Mesendoderm (in vitro differentiated cells): Measurements from ENCODE around the gene APOL1.
"Not testable (repeated sequence)": the region's sequence is repeated elsewhere in the genome, so short reads cannot be mapped to it uniquely, and the experiment has no call there.

ENCODE experiments used
- DNase-seq: peaks from one replicate; pipeline ENCODE4 v3.0.0; 2013
- H2AK5ac ChIP-seq: 2 replicates; pipeline ENCODE4 v1.6.1; 2013; ENCODE audit warnings: low read length, inconsistent platforms
- H2BK120ac ChIP-seq: 2 replicates; pipeline ENCODE4 v1.6.1; 2013; ENCODE audit warnings: low read depth, mild to moderate bottlenecking, low read length, moderate library complexity, mixed read lengths
- H2BK15ac ChIP-seq: replicated peaks from 2 replicates; pipeline ENCODE4 v1.6.1; 2013; ENCODE audit warnings: low read depth, mild to moderate bottlenecking, moderate library complexity
- H2BK5ac ChIP-seq: 2 replicates; pipeline ENCODE4 v1.6.1; 2013; ENCODE audit warnings: low read length, inconsistent platforms
- H3K18ac ChIP-seq: 2 replicates; pipeline ENCODE4 v1.6.1; 2013; ENCODE audit warnings: mild to moderate bottlenecking, low read length, mixed read lengths
- H3K23ac ChIP-seq: one replicate; pipeline ENCODE4 v1.6.1; 2013; ENCODE audit warnings: low read length
- H3K27ac ChIP-seq: 2 replicates; pipeline ENCODE4 v1.5.1; 2013; ENCODE audit warnings: low read depth, mild to moderate bottlenecking, inconsistent platforms, low read length, moderate library complexity
- H3K27me3 ChIP-seq: 2 replicates; pipeline ENCODE4 v1.6.1; 2013; ENCODE audit warnings: low read length, control low read depth, mild to moderate bottlenecking, inconsistent platforms; ENCODE audit not compliant: insufficient read depth, poor library complexity
- H3K36me3 ChIP-seq: 2 replicates; pipeline ENCODE4 v1.6.1; 2013; ENCODE audit warnings: low read length, inconsistent platforms; ENCODE audit not compliant: control insufficient read depth, insufficient read depth
- H3K4ac ChIP-seq: one replicate; pipeline ENCODE4 v1.6.1; 2013; ENCODE audit warnings: low read depth, mild to moderate bottlenecking, low read length, moderate library complexity
- H3K4me1 ChIP-seq: 2 replicates; pipeline ENCODE4 v1.6.1; 2013; ENCODE audit warnings: low read depth, low read length, inconsistent platforms; ENCODE audit not compliant: control insufficient read depth
- H3K4me2 ChIP-seq: 2 replicates; pipeline ENCODE4 v1.6.1; 2013; ENCODE audit warnings: low read length
- H3K4me3 ChIP-seq: 2 replicates; pipeline ENCODE4 v1.5.1; 2013; ENCODE audit warnings: mild to moderate bottlenecking, low read length
- H3K56ac ChIP-seq: one replicate; pipeline ENCODE4 v1.6.1; 2013; ENCODE audit warnings: low read length
- H3K79me1 ChIP-seq: 2 replicates; pipeline ENCODE4 v1.6.1; 2013; ENCODE audit warnings: low read length, inconsistent platforms
- H3K79me2 ChIP-seq: 2 replicates; pipeline ENCODE4 v1.6.1; 2013; ENCODE audit warnings: mild to moderate bottlenecking, low read length; ENCODE audit not compliant: control insufficient read depth, insufficient read depth
- H3K9ac ChIP-seq: 2 replicates; pipeline ENCODE4 v1.6.1; 2013; ENCODE audit warnings: low read length, inconsistent platforms
- H4K5ac ChIP-seq: one replicate; pipeline ENCODE4 v1.6.1; 2013; ENCODE audit warnings: low read length
- H4K8ac ChIP-seq: one replicate; pipeline ENCODE4 v1.6.1; 2013; ENCODE audit warnings: low read depth, mild to moderate bottlenecking, control low read depth, low read length, moderate library complexity
- WGBS: extraction: QIAGEN DNeasy Blood & Tissue Kit; methylation state at CpG from one replicate; pipeline ENCODE4 v1.1.7; 2013; ENCODE audit warnings: low lambda C conversion rate, missing lambda C conversion rate; ENCODE audit not compliant: insufficient coverage; ENCODE audit errors: extremely low coverage; 5-methylcytosine and 5-hydroxymethylcytosine counted together

Gene APOL1

DNA sequence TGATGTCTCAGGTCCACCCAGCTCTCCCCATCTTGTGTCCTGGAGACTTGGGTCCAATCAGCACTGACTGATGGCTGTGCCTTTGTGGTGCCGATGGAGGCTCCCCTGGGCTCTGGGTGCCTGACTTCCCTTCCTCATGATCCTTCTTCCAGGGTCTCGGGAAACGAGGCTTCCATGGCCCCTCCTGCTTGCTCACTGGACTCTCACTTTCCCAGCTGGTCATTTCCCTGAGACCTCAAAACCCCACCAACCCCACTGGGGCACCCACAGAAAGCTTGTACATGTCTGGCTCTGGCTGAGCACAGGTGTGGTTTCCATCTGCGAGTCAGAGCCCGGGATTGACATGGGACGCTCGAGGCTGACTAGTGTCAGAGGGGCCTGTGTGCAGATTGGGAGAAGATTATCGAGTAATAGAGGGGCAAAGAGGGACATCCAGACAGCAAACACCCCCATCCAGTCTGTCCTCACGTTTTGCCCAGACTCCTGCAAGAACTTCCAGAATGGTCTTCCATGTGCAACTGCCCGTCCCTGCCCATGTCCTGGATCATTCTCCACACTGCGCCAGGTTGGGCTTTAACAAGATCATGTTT, 15.1 kb downstream of the APOL1 start:
- Histone ChIP-seq H4K8ac (no peak overlapping the region), H4K5ac (no peak overlapping the region), H3K4ac (no peak overlapping the region), H3K27ac (no peak overlapping the region), H3K4me1 (no peaks in the 10 kb centered on the region), H3K18ac (no peak overlapping the region), H3K27me3 (no peaks in the 10 kb centered on the region), H2BK15ac (no peak overlapping the region), H3K4me2 (no peak overlapping the region), H3K36me3 (no peaks in the 10 kb centered on the region), H3K9ac (no peak overlapping the region), H3K79me1 (no peaks in the 10 kb centered on the region), H3K23ac (no peak overlapping the region), H2BK5ac (no peak overlapping the region), H3K56ac (no peak overlapping the region), H3K79me2 (no peaks in the 10 kb centered on the region), H2BK120ac (no peak overlapping the region), H3K4me3 (no peak overlapping the region), H2AK5ac (no peak overlapping the region)
- no CpG with 5 or more reads among the region's 11 CpGs for WGBS
- no peak for DNase-seq

DNA sequence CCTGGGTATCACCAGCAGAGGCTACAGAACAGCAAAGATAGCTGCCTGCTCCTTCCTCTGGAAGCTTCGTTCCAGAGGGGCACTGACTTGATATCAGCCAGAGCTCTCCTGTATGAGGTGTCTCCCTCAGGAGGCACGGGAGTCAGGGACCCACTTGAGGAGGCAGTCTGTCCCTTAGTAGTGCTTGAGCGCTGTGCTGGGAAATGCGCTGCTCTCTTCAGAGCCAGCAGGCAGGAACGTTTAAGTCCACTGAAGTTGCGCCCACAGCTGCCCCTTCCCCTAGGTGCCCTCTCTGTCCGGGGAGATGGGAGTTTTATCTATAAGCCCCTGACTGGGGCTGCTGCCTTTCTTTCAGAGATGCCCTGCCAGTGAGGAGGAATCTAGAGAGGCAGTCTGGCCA, 18.3 kb downstream of the APOL1 start:
- not testable (repeated sequence) for H4K8ac ChIP-seq, H3K27ac ChIP-seq
- WGBS = no CpG with 5 or more reads among the region's 7 CpGs

DNA sequence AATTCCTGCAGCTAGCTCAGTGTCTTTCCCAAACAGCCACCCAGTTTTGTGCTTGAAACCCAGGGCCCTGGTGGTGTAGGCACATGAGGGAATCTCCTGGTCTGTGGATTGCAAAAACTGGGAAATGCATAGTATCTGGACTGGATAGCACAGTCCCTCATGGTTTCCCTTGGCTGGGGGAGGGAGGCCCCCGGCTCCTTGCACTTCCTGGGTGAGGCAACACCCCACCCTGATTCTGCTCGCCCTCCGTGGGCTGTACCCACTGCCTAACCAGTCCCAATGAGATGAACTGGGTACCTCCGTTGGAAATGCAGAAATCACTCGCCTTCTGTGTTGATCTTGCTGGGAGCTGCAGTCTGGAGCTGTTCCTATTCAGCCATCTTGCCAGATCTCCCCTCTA, 19.0 kb downstream of the APOL1 start:
- not testable (repeated sequence) for H3K4me1 ChIP-seq, H2BK120ac ChIP-seq, H4K8ac ChIP-seq, H3K18ac ChIP-seq, DNase-seq, H3K4me3 ChIP-seq, H2BK5ac ChIP-seq, H3K79me1 ChIP-seq, H3K27me3 ChIP-seq, H3K56ac ChIP-seq, H3K79me2 ChIP-seq, H3K4me2 ChIP-seq, H3K27ac ChIP-seq, H3K23ac ChIP-seq, H2BK15ac ChIP-seq, H3K9ac ChIP-seq, H4K5ac ChIP-seq, H2AK5ac ChIP-seq, H3K4ac ChIP-seq, H3K36me3 ChIP-seq
- WGBS = no CpG with 5 or more reads among the region's 5 CpGs

More for the DNA sequence above, 18.3 kb downstream of the APOL1 start:
- not testable (repeated sequence) for H3K27me3 ChIP-seq, H3K4me1 ChIP-seq, H3K36me3 ChIP-seq, H3K79me1 ChIP-seq, H3K9ac ChIP-seq, H2BK5ac ChIP-seq, H3K56ac ChIP-seq, H2BK15ac ChIP-seq, H3K4ac ChIP-seq, DNase-seq, H3K79me2 ChIP-seq, H3K4me3 ChIP-seq, H3K18ac ChIP-seq, H2BK120ac ChIP-seq, H3K23ac ChIP-seq, H4K5ac ChIP-seq, H2AK5ac ChIP-seq, H3K4me2 ChIP-seq

DNA sequence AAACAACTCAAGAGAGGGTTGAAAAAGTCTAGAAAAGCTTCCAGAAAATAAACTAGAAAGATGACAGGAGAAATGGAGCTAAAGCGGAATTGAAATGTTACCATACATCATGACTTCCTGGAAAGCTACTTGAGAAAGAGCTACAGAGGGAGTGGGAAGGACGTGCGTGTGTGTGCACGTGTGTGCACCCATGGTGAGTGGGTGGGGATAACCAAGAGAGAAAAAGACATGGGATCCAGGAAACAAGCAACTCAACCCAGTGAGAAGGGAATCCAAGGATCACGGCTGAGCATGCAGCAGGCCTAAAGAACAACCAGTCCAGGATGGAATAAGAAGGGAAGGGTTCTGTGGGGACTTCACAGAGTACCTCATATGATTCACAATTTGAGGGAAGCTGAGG, 21.6 kb downstream of the APOL1 start:
- Histone ChIP-seq H3K23ac (no peak overlapping the region), H3K79me2 (no peaks in the 10 kb centered on the region), H2AK5ac (no peak overlapping the region), H4K5ac (no peak overlapping the region), H3K4me2 (no peak overlapping the region), H3K4ac (no peak overlapping the region), H3K27me3 (no peaks in the 10 kb centered on the region), H3K36me3 (no peaks in the 10 kb centered on the region), H3K79me1 (no peaks in the 10 kb centered on the region), H2BK15ac (no peak overlapping the region), H3K4me1 (no peaks in the 10 kb centered on the region), H3K18ac (no peak overlapping the region), H4K8ac (no peak overlapping the region), H3K9ac (no peak overlapping the region), H2BK5ac (no peak overlapping the region), H3K4me3 (no peak overlapping the region), H3K27ac (no peak overlapping the region), H3K56ac (no peak overlapping the region), H2BK120ac (no peak overlapping the region)
- DNase-seq = no peak
- no CpG with 5 or more reads among the region's 5 CpGs for WGBS

DNA sequence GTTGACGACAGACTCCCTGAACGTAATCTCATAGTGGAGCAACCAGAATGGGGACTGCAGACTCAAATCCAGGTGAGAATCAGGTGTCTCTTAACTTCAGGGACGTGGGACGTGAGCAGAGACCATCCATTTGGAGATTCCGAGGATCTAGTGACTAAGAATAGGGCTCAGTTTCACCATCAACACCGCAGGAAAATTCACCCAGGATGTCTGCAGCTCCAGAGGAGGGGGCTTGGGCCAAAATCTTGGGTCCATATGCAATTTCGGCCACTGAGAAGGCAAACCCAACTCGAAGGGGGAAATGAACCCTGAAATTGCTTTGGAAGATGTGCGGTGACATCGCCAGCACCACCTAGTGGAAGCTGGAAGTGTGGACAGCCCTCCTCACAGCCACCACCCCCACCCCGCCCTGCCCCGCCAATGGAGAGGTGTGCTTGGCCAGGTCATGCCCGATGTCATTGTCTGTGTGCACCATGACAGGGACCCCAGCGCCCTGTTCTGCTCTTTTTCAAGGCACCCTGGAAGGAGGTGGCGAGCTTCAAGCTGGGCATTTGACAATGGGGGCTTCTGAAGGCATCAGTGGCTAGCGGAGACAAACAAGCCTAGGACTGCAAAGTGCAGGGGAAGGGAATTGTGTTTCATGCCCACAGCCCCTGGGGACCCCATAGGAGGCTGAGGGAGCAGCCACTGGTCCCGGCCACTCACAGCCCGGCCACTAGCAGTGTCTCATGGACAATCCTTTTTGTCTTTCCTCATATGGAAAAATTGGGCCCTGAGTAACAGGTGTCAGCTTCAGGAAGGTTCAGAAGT, 24.8 kb downstream of the APOL1 start:
- peak; percentile 81 for DNase-seq
- no peak overlapping the region for H3K4me2 ChIP-seq
- no peak overlapping the region for H3K18ac ChIP-seq
- H2BK15ac ChIP-seq = no peak overlapping the region
- no peak overlapping the region for H3K27ac ChIP-seq
- H3K4ac ChIP-seq = no peak overlapping the region
- no peak overlapping the region for H2BK120ac ChIP-seq
- H3K36me3 ChIP-seq = peaks cover 8% of the 10 kb centered on the region
- H2BK5ac ChIP-seq = no peak overlapping the region
- H3K56ac ChIP-seq = no peak overlapping the region
- no CpG with 5 or more reads among the region's 18 CpGs for WGBS
- no peak overlapping the region for H3K4me3 ChIP-seq
- H3K9ac ChIP-seq = no peak overlapping the region
- no peak overlapping the region for H2AK5ac ChIP-seq
- H3K27me3 ChIP-seq = no peaks in the 10 kb centered on the region
- no peak overlapping the region for H4K8ac ChIP-seq
- no peaks in the 10 kb centered on the region for H3K79me1 ChIP-seq
- H3K23ac ChIP-seq = no peak overlapping the region
- no peaks in the 10 kb centered on the region for H3K79me2 ChIP-seq
- no peaks in the 10 kb centered on the region for H3K4me1 ChIP-seq
- H4K5ac ChIP-seq = no peak overlapping the region
